Panc1 (cell line): ENCODE measurements around the gene RAX2. TPM values are rescaled to one million over a fixed set of nuclear protein-coding genes. Genes with fewer than 3 reads are reported as not detected.

Experiments used
- ATAC-seq: fragments of 200-7000 bp; cut with Tn5 transposase; 2 replicates; pipeline ENCODE4 v1.9.1; 2020; ENCODE audit warnings: mild to moderate bottlenecking, moderate library complexity
- BruUV-seq: library from RNA; stranded (reverse); fragments of 400-500 nt; replicated peaks from 2 replicates; lab custom pipeline; 2021; lab: Mats Ljungman, UMichigan
- CTCF ChIA-PET: fragments of 300-600 bp; sonication (Branson Sonifier 250); formaldehyde crosslinking; loops from one replicate; lab custom pipeline; 2022; ENCODE audit warnings: antibody characterized with exemption; lab: Charles Lee
- POLR2A ChIA-PET: fragments of 300-600 bp; sonication (Branson Sonifier 250); formaldehyde crosslinking; loops from one replicate; lab custom pipeline; 2022; ENCODE audit warnings: antibody characterized with exemption; lab: Charles Lee
- DNase-seq: peaks from one replicate; pipeline ENCODE4 v3.0.0-alpha.2; 2010; ENCODE audit warnings: low read depth, low spot score
- H3K27ac ChIP-seq: 2 replicates; pipeline ENCODE4 v1.5.1; 2011; ENCODE audit warnings: mild to moderate bottlenecking, low read length, inconsistent platforms
- H3K27me3 ChIP-seq: fragments of 200-500 bp; sonication (Bioruptor generic); 2 replicates; pipeline ENCODE4 v1.6.0; 2014; ENCODE audit warnings: low read length, inconsistent platforms; ENCODE audit not compliant: control insufficient read depth, insufficient read depth
- H3K36me3 ChIP-seq: fragments of 200-500 bp; sonication (Bioruptor generic); 2 replicates; pipeline ENCODE4 v1.5.1; 2014; ENCODE audit warnings: inconsistent platforms, mild to moderate bottlenecking, low read length, moderate library complexity; ENCODE audit not compliant: control insufficient read depth, insufficient read depth
- H3K4me1 ChIP-seq: 2 replicates; pipeline ENCODE4 v1.5.1; 2011; ENCODE audit warnings: inconsistent platforms, mild to moderate bottlenecking, low read length, moderate library complexity; ENCODE audit not compliant: control insufficient read depth, insufficient read depth
- H3K4me3 ChIP-seq, 2 experiments: 2 replicates each; pipeline ENCODE4 v1.5.1; 2011 to 2012; ENCODE audit warnings: low read depth in 2 of 2, low read length in 2 of 2, mild to moderate bottlenecking in 2 of 2, inconsistent platforms in 1 of 2, moderate library complexity in 1 of 2
- H3K9me3 ChIP-seq: fragments of 200-500 bp; sonication (Bioruptor generic); 2 replicates; pipeline ENCODE4 v1.5.1; 2014; ENCODE audit warnings: low read depth, mild to moderate bottlenecking, inconsistent platforms, low read length, moderate library complexity; ENCODE audit not compliant: control insufficient read depth, insufficient read depth
- CTCF ChIP-seq: fragments of 450-650 bp; IDR thresholded peaks from 2 replicates; pipeline ENCODE4 v1.5.1; 2017; ENCODE audit warnings: mild to moderate bottlenecking
- POLR2AphosphoS5 ChIP-seq: IDR thresholded peaks from 2 replicates; pipeline ENCODE4 v1.6.1; 2012; ENCODE audit warnings: mild to moderate bottlenecking, low read depth, low read length, moderate library complexity
- REST ChIP-seq, 2 experiments: IDR thresholded peaks; 2 replicates each; pipeline ENCODE4 v1.6.1; 2011 to 2012; ENCODE audit warnings: low read depth in 2 of 2, control low read depth in 1 of 2, low read length in 1 of 2, mild to moderate bottlenecking in 1 of 2, moderate library complexity in 1 of 2; ENCODE audit not compliant: insufficient read depth in 1 of 2
- SIN3A ChIP-seq: IDR thresholded peaks from 2 replicates; pipeline ENCODE4 v1.6.1; 2012; ENCODE audit warnings: low read depth, mild to moderate bottlenecking, low read length, moderate library complexity, borderline replicate concordance; ENCODE audit not compliant: insufficient read depth
- TCF7L2 ChIP-seq: IDR thresholded peaks from 2 replicates; pipeline ENCODE4 v1.6.1; 2011; ENCODE audit warnings: mild to moderate bottlenecking, low read depth, low read length, inconsistent platforms
- in situ Hi-C: cut with HindIII; loops from 2 replicates; pipeline ENCODE4 v1.10.0; 2016; ENCODE audit warnings: low sequenced_read_pairs, low pct_unique_long_range_greater_than_20kb
- intact Hi-C: fragments of 100-400 bp; cut with micrococcal nuclease; formaldehyde crosslinking; loops from one replicate; pipeline ENCODE4 v1.10.0; 2022; ENCODE audit not compliant: unreplicated experiment
- total RNA-seq: library from RNA; stranded (reverse); gene quantifications from one replicate; pipeline ENCODE4 v1.2.1, GENCODE V29; 2021; ENCODE audit not compliant: unreplicated experiment

The RAX2 gene
- total RNA-seq, 1 experiment from 2014 or later: not detected

- H3K27me3 ChIP-seq: no peaks in the 10 kb centered on the region
- in situ Hi-C loops (no loop called here), intact Hi-C loops (no loop called here)
- BruUV-seq: no TSS peak
- ChIA-PET CTCF (no interaction called here), POLR2A (no interaction called here)
- DNase-seq (no peak), ATAC-seq (no peak)
- H3K4me1 ChIP-seq: no peaks in the 10 kb centered on the region
- H3K36me3 ChIP-seq: no peaks in the 10 kb centered on the region
- TF ChIP-seq TCF7L2 (no peak), REST (IDR thresholded peaks at IDR 0.05; ENCODE audit: insufficient read depth in 1 of 2, low read depth in 2 of 2, low read length in 1 of 2) (no peak), CTCF (no peak), POLR2AphosphoS5 (no peak), SIN3A (no peak)
- H3K27ac ChIP-seq: no peak overlapping the region
- no peak overlapping the region for H3K4me3 ChIP-seq
- no peaks in the 10 kb centered on the region for H3K9me3 ChIP-seq
Measured at GRCh38 chr19:3736106-3736724, 35.8 kb downstream of the RAX2 start.

- H3K36me3 ChIP-seq: no peaks in the 10 kb centered on the region
- no peak for DNase-seq
- H3K4me1 ChIP-seq: no peaks in the 10 kb centered on the region
- no peak overlapping the region for H3K27ac ChIP-seq
- in situ Hi-C loops (no loop called here), intact Hi-C loops (no loop called here)
- CTCF ChIA-PET: no interaction called here
- no peak overlapping the region for H3K4me3 ChIP-seq
- BruUV-seq: no TSS peak
- POLR2A ChIA-PET: no interaction called here
- no peaks in the 10 kb centered on the region for H3K27me3 ChIP-seq
- TF ChIP-seq CTCF (no peak), SIN3A (no peak), REST (IDR thresholded peaks at IDR 0.05; ENCODE audit: insufficient read depth in 1 of 2, low read depth in 2 of 2, low read length in 1 of 2) (no peak), TCF7L2 (no peak), POLR2AphosphoS5 (no peak)
- H3K9me3 ChIP-seq: no peaks in the 10 kb centered on the region
- ATAC-seq: no peak
Measured at GRCh38 chr19:3734310-3734600, 37.8 kb downstream of the RAX2 start.
